ENCODE data around the gene CCDC187. TPM values are rescaled to one million over a fixed set of nuclear protein-coding genes. Genes with fewer than 3 reads are reported as not detected.

The CCDC187 gene
- total RNA-seq, 1 donor from 2014 or later: not detected

DNA sequence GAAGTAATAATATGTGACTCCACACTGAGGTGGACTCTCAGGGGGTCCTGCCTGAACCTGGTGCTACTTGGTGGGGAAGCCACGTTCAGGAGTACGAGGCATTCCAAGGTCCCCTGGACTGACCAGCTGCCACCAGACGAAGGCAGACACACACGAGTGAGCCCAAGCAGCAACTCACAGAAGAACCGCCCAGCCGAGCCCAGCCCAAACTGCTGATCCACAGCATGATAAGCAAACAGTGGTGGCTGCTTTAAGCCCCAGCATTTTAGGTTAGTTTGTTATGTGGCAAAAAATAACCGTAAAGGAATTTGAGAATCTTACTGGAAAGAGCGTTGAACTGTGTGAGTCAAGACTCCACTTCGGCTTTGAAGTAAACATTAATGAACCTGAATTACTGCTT, 90.2 kb downstream of the CCDC187 start:
- no peak for DNase-seq (ENCODE audit: extremely low read depth, low read depth, low spot score)

DNA sequence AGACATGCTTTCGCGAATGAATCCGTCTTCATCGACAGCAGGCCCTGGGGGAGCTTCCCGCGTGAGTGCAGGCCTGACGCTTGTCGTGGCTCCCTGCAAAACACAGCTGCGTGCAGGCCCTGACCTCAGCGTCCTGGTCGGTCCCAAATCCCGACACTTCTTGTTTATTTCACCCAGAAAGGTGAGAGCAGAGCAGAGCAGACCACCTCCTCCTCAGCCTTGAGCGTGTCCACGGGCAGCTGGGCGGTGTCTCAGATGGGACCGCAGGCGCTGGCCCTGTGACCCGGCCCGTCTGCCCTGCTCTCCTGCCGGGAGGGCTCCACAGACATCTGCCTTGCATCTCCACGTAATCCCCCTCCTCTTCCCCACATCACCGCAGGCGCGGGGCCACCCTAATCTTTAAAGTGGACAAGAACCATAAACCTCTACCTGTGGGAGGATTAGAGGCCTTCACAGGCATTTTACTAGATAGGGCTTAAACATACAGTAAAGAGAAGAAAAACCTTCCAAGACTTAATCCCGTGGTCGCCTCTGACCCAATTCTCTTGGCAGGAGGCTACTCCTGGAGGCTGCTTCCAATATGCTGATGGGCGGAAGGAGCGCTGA, 91.4 kb downstream of the CCDC187 start:
- no peak for DNase-seq (ENCODE audit: extremely low read depth, low read depth, low spot score)

- no peak for DNase-seq (ENCODE audit: extremely low read depth, low read depth, low spot score)
These were observed 92.2 kb downstream of the CCDC187 start for GRCh38 chr9:136211441-136212344.

- no peak for DNase-seq (ENCODE audit: extremely low read depth, low read depth, low spot score)
These were observed 92.9 kb downstream of the CCDC187 start for GRCh38 chr9:136211006-136211405.

DNA sequence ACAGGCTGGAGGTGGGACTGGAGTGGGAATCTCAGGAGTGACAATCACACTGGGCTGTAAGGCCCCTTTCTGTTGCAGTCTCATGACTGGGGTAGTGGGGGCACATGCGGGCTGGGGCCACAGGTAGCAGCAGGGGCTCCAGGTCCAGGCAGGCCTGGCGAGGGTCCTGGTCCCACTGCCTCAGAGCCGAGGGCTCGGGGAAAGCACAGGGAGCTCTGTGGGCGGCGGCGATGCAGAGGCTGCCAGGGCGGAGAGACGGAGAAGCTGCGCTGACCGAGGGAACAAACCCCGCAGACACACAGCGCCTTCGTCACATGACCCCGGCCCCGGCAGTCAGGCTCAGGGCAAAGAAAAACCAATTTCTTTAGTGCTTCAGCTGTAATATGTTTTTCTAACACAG, 93.6 kb downstream of the CCDC187 start:
- no peak for DNase-seq (ENCODE audit: extremely low read depth, low read depth, low spot score)

GRCh38 chr9:136209786-136210185, 94.1 kb downstream of the CCDC187 start:
- no peak for DNase-seq (ENCODE audit: extremely low read depth, low read depth, low spot score)

DNA sequence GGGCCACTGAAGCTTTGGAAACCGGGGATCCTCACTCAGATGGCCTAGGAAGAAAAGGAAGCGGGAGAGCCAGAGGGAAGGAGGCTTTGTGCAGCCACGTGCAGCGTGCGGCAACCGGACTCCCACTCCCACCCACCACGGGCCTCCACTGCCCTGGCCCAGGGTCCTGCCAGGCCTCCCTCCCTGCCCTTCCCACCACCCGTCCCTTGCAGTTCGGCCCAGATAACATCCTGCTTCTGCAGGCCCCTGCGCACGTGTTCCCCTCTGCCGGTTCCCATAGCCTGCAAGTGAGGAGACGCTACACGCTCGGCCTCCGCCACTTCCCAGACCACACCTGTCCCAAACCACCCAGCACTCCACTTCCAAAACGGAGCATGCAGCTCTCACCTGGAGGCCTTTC, 94.7 kb downstream of the CCDC187 start:
- DNase-seq (ENCODE audit: extremely low read depth, low read depth, low spot score): no peak

- DNase-seq (ENCODE audit: extremely low read depth, low read depth, low spot score): no peak
These were observed 95.2 kb downstream of the CCDC187 start for GRCh38 chr9:136208675-136209074.

- no peak for DNase-seq (ENCODE audit: extremely low read depth, low read depth, low spot score)
These were observed 96.3 kb downstream of the CCDC187 start for GRCh38 chr9:136207616-136208015.

GRCh38 chr9:136206602-136207275, 97.2 kb downstream of the CCDC187 start:
- DNase-seq (ENCODE audit: extremely low read depth, low read depth, low spot score): no peak

GRCh38 chr9:136205707-136205992, 98.2 kb downstream of the CCDC187 start:
- no peak for DNase-seq (ENCODE audit: extremely low read depth, low read depth, low spot score)

DNA sequence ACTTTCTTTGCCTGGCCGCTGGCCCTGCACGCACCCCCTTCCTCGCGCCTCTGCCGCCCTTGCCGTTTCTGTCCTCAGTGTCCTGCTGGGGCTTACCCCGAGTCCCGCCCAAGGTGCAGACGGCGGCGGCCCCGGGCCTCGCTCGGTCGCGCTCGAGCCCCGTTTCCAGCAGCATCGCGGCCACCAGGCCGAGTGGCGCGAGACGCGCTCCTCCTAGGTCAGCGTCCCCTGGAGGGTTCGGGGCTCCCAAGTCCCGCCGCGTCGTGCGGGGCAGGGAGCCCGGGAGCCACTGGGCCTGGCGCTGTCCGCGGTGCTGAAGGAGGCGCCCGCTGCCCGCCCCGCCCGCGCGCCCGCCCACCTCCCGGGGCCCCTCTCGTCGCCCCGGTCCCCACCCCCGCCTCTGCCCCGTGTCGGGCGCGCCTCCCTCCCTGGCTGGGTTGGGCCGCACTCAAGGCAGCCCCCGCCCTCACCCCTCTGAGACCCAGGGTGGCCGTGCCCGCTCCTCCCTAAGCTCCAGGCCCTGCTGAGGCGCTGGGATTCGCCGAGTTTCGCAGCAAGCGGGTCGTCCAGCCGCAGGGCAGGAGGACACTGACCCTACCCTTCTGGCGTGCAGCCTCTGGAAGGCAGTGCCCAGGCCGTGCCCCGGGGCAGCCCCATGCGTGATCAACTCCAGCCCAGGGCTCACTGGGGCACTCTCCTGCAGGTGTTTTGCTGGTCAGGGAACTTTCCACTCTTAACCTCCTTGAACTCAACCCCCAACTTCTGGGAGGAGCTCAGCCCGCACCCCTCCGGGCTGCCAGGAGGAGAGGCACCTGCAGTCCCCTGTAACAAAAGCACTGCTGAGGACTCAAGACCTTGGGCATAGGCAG, 98.8 kb downstream of the CCDC187 start, which contains the start of gene LHX3:
TSS of gene LHX3 (minus strand) at position 291 of the 869 bp plus-strand sequence. CDS start at position 175, 116 bp downstream.
- no peak for DNase-seq (ENCODE audit: extremely low read depth, low read depth, low spot score)

DNA sequence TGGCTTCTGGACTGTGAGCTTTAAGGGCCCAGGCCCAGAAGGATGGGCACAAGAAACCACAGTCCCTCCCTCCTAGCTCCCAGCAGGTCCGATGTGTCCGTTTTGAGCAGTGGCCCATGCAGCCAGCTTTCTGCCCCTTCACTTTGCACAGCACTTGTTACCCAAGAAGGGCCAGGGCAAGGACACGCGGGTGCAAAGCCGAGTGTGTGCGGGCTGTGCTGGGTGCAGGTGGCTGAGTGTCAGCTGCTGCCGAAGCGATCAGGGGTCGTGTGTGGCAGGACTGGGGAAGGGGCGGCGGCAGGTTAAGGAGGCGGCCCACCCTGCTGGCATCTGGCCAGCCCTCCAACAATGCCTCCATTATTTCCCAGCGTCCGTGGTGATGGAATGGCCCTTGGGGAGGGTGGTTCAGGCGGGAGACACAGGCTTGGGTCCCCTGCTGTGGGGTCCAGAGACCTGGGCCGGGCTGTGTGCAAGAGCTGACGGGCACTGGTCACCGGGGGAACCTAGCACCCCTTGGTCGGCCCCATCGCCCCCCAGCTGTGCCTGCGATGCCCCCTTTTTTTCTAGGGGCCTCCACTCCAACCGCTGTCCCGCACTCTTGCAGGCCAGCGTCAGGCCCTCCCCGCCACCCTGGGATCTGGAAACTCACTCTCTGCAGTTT, 99.6 kb downstream of the CCDC187 start:
- DNase-seq (ENCODE audit: extremely low read depth, low read depth, low spot score): no peak

DNA sequence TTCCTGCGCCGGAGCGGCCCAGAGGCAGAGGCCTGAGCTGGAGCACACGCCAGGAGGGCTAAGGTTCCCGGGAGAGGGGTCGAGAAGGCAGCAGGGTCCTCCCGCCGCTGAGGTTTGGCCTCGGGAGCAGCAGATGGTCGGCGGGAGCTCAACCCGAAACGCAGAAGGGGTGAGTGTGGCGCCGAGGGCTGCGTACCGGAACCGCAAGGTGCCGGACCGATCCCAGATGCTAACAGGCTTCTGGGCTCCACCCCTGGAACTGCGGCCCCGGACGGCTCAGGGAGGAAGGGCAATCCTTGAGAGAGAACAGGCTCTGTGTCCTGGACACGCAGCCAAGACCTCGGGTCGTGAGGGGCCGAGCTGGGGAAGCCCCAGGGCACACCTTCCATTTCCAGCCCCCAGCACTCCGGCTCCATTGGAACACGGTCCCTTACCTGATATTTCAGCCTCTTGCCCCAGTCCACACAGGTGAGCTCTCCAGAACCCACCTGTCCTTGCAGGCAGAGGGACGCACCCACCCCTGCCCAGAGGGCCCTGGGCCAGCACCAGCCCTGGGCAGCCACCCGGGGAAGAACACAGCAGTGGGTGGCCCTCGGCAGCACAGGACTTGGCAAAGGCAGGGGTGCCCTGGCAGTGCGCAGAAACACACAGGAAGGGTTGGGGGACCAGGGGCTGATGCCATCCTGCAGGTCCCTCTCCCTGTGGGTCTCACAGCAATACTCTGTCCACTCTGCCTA, 100.3 kb downstream of the CCDC187 start:
- DNase-seq (ENCODE audit: extremely low read depth, low read depth, low spot score): no peak

DNA sequence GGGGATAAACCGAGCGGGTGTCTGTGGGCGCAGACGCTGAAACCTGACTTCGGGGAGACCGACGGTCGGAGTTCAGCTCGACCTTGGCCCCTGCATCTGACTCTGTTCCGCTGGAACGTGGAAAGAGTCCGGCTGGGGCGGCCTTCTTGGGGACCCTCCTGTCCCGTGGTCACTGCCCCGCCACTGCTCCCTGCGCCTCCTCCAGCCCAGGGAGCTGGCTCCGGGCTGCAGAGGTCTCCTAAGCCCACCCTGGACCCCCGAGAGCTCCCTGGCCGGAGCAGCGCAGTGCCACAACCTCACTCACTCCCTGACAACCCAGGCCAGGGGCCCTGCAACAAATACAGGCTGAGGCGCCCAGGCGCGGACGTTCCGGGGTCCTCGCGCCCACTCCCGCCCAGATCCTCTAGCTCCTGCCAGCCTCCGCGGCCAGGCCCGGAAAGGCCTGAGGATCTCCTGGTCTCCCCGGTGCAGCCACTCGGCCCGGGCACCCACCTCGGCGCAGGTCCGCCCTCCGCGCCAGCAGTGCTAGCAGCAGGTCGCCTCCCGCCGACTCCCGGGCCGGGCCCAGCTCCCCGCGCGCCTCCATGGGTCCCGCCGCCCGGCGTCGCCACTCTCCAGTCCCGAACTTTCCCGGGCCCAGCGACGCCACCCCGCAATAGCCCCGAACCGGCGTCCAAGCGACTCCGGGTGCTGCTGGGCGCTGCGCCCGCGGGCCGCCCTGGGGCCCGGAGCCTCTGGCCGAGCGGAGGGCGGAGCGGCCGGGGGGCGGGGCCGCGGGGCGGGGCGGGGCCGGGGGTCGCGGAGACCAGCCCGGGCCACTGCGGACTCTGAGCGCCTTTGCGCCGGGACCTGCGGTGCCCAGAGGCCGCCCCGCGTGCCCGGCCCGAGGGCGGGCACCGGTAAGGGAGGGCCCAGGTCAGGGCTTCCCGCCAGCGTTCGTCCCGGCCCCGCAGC, 101.2 kb downstream of the CCDC187 start:
- DNase-seq (ENCODE audit: extremely low read depth, low read depth, low spot score): no peak

DNA sequence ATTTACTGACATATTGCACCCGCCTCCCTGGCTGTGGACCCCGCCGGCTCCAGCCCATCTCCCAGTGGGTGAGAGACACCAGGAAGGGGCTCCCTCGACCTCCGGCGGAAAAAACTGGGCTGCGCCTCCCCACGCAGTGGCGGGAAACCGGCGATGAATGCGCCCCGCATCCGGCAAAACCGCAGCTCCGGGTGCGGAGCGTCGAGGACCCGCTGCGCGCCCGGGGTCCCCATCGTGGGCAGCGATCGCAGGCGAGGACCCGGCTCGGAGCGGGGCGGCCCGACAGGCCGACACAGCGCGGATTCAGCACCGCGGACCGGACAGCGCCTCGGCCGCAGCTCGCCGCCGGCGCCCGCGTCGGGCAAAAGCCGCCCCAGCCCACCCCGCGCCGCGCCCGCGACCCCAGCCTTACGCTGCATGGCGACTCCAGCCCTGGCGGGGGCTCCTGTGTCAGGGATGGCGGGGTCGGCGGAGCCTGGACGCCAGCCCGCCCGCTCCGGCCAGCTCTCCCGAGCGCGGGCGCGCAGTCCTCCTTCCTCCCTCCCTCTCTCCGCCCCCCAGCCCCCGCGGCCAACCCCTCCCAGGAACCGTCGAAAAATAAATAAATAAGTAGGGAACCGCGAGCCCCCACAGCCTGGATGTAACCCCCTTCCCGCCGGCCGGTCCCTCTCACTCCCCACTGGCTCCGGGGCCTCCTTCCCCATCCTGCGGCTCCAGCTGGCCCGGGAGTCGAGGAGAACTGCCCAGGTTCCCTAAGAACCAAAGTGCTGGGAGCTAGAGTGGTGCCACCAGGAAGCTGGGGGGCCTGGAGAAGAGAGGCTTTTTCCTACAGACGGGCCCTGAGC, 102.1 kb downstream of the CCDC187 start:
- DNase-seq (ENCODE audit: extremely low read depth, low read depth, low spot score): no peak

DNA sequence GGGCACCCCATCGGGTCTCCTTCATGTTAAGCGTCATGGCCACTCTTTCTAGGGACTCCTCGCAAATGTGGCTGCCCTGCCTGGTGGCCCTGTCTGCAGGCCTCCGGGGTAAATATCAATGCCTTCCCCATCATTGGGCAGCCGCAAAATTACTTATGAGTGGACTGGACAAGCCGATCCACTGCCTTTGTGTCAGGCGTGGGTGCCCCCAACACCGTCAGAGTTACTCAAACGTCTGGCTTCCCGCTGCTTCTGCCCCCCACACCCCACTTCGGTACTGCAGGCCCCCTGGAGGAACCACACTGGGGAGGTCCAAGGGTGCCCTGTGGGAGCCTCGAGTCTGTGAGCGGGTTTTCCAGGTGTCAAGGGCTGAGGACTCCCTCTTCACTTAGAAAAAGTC, 102.7 kb downstream of the CCDC187 start:
- DNase-seq (ENCODE audit: extremely low read depth, low read depth, low spot score): no peak

- no peak for DNase-seq (ENCODE audit: extremely low read depth, low read depth, low spot score)
These were observed 103.5 kb downstream of the CCDC187 start for GRCh38 chr9:136200424-136200823.

All from glomerular endothelial cell (primary cell).